NCI-H2227 (cell line): ENCODE data around the gene ZNF143.
"Not testable (repeated sequence)": the region's sequence is repeated elsewhere in the genome, so short reads cannot be mapped to it uniquely, and the experiment has no call there.

Source experiments
- DNase-seq: peaks from one replicate; lab custom pipeline; 2025; ENCODE audit not compliant: unreplicated experiment; lab: John Stamatoyannopoulos, UW

Gene ZNF143

DNA sequence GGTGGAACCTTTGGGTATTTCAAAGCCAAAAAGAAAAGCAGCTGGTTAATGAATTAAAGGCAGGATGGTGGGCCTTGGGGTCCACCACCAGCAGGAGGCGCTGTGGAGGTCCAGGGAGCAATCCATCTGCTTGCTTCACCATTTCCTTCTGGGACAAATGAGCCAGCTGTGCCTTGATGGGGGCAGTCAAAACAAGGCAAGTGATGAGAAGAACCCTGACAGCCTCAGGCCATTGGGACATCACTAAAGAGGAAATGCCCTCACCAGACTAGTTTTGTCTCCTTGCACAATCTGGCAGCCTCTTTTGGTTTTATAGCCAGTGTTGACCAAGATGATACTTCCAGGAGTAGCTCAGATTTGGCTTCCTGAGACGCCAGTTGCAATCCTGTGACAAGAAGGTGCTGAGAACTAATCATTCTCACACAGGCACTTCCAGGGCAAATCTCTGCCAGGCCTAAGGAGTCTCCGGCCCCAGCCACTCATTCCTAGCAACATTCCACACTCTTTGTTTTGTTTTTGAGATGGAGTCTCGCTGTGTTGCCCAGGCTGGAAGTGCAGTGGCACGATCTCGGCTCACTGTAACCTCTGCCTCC is 74.5 kb downstream of the ZNF143 start:
- DNase-seq: peak; percentile 47

DNA sequence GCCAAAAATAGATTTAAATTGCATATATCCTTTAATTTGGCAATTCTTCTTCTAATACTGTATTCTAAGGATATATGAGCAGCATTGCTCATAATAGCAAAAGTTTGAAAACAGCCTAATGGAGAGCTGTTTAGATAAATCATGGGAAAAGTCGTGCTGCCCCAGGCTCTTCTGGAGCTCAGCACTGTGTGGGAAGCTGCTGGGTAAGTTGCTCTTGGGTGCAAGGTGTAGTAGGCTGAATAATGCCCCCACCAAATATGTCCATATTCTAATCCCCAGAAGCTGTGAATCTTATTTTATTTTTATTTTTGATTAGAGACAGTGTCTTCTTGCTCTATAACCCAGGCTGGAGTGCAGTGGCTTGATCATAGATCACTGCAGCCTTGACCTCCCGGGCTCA is 77.7 kb downstream of the ZNF143 start:
- DNase-seq: no peak

DNA sequence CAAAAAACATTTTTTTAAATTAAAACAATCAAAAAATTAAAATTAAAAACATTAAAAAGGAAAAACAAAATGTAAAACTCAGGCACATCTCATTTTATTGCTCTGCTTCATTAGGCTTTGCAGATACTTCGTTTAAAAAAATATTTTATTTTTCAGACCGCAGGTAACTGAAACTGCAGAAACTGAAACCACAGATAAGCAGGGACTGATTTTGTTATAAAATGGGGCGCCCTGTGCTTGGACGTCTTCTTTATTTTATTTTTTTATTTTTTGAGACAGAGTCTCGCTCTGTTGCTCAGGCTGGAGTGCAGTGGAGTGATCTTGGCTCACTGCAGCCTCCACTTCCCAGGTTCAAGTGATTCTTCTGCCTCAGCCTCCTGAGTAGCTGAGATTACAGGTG is 88.4 kb downstream of the ZNF143 start:
- not testable (repeated sequence) for DNase-seq

DNA sequence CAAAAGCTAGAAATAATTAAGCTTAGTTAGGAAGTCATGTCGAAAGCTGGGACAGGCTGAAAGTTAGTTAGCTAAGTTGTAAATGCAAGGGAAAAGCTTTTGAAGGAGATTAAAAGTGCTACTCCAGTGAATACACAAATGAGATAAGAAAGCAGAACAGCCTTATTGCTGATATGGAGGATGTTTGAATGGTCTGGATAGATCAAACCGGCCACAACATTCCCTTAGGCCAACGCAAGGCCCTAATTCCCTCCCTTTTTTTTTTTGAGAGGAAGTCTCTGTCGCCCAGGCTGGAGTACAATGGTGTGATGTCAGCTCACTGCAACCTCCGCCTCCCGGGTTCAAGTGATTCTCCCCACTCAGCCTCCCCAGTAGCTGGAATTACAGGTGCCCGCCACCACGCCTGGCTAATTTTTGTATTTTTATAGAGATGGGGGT is 89.4 kb downstream of the ZNF143 start:
- no peak for DNase-seq

DNA sequence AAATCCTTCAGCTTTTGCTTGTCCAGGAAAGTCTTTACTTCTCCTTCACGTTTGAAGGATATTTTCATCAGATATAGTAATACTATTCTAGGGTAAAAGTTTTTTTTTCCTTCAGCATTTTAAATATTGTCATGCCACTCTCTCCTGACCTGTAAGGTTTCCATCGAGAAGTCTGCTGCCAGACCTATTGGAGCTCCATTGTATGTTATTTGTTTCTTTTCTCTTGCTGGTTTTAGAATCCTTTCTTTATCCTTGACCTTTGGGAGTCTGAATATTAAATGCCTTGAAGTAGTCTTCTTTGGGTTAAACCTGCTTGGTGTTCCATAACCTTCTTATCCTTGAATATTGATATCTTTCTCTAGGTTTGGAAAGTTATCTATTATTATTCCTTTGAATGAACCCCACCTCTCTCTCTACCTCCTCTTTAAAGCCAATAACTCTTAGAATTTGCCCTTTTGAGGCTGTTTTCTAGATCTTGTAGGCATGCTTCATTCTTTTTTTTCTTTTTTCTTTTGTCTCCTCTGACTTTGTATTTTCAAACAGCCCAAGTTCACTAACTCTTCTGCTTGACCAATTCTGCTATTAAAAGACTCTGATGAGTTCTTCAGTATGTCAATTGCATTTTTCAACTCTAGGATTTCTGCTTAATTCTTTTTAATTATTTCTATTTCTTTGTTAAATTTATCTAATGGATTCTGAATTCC is 100.6 kb downstream of the ZNF143 start:
- no peak for DNase-seq

DNA sequence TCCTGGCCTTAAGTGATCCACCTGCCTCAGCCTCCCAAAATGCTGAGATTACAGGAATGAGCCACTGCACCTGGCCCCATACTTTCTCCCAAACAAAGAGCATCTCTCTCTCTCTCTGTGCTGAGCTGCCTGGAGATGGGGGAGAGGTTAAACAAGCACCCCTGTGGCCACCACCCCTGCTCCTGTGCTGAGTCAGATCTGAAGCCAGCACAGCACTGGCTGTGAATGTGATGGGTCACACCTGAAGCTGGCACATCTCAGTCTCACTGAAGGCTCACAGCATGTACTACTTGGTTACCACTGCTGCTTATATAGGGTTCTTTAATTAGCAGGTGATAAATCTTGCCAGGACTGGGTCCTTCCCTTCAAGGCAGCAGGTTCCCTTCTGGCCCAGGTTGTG is 101.9 kb downstream of the ZNF143 start:
- DNase-seq: no peak

DNA sequence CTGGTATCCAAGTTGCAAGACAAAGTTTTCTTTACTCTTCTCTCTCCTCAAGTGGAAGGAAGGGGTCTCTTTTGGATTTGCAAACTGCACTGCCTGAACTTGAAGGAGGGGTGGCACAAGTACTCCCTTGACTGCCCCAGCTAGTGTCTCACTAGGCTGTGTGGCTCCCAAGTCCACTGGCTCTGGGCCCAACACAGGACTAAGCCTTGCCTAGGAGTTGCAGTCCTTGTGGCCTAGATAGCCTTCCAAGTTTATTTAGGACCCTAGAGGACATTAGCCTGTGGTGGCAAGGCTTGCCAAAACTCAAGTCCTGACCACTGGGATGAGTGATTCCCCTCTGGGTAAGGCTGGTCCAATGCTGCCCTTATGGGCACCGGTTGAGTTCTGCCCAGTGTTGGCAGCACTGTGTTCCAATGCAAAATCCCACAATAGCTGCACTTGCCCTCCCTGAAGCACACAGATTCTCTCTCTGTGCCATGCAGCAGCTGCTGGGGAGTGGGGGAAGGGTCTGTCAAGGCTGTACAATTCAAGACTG is 102.5 kb downstream of the ZNF143 start:
- no peak for DNase-seq

DNA sequence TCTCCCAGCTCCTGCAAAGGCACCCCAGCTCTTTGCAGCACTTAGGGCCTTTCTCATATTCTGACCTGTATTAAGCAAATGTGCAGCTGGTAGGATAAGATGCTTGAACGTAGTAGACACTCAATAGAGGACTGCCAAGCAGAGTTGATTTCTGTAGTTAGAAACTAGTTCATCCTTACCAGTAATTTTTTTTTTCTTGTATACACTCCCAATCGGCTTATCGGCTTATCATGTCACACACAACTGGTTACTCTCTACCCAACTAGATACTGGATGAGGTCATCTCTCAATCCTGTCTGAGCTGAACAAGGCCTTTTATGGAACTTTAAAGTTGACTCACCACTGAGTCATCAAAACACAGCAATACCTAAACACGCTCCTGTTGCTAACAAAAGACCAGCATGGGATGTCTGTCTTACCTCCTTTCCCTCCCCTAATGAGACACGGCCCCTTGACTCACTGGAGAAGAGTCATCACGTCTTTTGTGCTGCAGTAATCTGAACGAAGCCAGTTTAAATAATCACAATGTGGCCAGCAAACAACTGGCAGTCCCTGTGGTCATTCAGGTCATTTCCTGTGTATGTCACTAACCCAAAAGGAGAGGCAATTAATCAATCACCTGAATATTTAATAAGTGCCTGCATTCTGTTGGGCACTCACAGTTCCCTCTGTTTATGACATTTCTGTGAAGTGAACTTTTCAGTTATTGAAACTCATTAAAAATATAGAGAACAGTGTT is 105.2 kb downstream of the ZNF143 start:
- DNase-seq: peak; percentile 30

DNA sequence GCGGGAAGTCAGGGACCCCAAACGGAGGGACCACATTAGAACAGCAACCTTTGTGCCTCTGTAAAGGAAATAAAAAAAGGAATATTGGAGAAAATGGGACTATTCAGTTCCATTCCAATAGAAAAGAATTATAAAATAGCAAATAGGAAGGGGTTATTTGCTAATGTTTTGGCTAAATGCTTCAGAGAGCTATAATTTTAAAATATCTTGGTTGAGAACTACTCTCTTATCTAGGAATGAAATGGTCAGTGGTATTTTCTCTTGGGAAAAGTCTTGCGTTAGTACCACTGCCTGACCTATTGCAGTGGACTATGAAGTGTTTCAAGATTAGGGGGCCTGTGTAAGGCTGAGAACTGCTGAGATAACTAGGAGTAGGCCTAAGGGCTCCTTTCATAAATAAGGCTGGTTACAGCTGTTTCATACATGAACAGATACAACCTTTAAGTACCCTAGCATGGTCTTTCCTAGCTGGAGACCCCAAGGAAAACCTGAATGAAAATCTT is 105.8 kb downstream of the ZNF143 start:
- no peak for DNase-seq

DNA sequence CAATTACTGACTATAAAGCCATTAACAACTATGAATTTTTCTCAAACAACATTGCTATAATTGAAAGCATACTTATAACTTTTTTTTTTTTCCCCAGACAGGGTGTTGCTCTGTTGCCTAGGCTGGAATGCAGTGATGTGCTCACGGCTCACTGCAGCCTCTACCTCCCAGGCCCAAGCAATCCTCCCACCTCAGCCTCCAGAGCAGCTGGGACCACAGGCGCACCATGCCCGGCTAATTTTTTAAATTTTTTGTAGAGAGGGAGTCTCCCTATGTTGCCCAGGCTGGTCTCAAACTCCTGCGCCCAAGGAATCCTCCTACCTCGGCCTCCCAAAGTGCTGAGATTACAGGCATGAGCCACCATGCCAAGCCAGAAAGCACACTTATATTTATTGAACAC is 106.6 kb downstream of the ZNF143 start:
- no peak for DNase-seq

DNA sequence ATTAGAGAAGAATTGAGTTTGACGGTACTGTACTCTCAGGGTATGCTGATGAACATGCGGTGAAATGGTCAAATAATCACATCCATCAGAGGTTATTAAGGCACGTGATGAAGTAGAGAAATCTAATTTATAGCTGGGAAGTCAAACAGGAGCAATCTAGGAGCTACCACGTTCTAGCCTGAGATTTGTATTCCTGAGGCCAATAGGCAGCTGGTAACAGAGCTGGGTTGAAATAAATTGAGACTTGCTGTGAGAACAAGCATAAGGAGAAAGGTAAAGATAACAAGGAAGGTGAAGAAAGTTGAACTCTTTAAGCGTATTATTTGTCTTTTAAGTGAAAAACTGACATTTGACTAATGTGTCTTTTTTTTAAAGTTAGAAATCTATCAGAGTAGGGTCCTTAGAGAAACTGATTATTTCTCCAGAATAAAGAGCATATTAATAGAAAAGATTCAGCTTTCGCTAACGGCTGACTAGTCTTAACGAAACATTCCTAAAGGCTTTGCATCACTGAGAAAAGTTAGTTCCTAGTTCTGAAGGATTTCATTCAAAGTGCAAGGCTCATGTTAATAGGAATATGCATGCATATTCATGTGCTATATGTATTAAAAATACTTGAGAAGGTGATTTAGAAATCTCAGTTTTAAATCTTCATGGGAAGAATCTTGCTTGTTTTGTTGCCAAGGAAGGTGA is 107.5 kb downstream of the ZNF143 start:
- DNase-seq: no peak

DNA sequence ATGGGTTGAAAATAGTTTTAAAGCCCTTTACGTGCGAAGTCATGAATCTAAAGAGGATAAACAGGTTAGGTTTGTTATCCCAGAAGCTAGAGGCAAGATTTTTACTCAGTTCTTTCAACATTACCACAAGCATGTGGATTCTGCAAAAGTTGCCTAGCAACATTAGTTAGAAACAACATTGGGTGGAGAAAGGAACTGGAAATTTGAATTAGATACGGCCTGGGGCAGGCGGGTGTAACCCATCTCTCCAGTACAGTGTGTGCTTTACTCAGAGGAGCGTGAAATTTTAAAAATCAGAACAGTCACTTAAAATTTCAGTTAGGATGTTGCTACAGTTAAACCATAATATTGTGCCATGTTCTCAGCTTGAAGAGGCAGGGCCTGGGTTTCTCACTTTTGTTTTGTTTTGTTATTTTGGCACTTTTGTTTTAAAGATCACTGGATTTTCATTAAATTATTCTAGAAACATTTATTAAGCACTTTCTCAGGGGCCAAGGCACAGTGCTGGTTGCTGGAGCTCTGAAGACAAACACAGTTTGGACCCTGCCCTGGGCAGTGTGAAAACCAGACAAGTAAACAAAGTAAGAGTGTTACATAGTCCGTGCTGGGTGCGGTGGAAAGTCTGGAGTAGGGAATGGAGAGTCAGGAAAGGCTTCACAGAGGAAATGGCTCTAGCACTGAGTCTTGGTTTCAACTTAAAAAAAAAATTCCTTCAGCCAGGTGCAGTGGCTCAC is 108.2 kb downstream of the ZNF143 start:
- peak; percentile 14 for DNase-seq

DNA sequence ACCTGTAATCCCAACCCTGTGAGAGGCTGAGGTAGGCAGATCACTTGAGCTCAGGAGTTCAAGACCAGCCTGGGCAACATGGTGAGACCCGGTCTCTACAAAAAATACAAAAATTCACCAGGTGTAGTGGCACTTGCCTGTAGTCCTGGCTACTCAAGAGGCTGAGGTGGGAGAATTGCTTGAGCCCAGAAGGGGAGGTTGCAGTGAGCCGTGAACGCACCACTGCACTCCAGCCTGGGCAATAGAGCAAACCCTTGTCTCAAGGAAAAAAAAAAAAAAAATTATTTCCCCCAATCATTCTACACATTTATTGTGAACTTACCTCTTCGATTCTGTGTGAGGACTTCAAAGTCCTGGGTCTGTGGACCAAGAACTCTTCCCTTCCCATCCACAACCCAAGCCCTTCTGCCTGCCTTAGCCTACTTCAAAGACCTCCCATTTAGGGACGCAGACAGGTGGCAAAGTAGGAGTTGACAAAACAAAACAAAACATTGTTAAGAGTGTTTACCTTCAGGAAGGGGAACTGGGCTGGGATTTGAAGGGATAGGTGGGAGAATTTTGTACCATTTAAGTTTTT is 108.9 kb downstream of the ZNF143 start:
- no peak for DNase-seq

DNA sequence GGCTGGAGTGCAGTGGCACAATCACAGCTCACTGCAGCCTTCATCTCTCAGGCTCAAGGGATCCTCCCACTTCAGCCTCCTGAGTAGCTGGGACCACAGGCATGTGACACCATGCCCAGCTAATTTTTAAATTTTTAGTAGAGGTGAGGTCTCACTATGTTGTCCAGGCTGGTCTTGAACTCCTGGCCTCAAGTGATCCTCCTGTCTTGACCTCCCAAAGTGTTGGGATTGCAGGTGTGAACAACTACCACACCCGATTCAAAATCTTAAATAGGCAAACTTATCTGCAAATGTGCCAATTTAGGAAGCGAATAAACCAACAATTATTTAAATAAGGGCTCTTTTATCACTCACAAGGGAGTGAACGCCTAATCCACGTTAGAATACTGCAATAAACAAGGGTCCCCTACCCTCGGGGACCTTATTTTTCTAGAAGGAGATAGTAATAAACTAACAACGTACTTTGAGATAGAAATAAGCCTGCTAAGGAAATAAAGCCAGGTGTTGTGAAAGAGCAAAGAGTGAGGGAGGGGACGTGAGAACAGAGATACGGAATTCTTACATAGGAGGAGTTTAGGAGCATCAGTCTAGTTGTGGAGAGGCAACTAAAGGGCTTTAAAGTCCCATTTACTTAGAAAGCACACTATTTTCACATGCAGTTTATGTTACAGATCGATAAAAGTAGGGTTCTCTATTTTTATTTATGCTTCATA is 109.7 kb downstream of the ZNF143 start:
- DNase-seq: no peak

DNA sequence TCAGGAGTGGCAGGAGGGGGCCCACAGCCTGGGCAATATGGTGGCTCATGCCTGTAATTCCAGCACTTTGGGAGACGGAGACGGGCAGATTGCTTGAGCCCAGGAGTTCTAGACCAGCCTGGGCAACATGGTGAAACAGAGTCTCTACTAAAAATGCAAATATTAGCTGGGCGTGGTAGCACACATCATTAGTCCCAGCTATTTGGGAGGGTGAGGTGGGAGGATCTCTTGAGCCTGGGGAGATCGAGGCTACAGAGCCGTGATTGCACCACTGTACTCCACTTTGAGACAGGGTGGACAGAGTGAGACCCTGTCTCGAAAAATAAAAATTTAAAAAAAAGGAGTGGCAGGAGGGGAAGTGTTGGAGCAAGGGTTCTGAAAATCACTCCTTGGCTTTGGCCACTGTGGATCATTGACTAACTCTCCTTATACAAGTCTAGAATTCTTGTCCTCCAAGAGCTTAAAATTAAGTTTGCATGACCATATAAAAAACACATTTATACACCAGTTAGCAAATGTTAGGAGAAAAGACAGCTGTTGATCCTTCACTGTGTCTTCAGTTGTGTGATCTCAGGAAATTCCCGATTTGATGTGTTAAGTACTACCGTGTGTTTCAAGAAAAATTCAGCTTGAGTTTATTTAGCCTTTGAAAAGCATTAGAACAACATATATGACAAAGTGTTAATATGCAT is 110.4 kb downstream of the ZNF143 start:
- DNase-seq: no peak

DNA sequence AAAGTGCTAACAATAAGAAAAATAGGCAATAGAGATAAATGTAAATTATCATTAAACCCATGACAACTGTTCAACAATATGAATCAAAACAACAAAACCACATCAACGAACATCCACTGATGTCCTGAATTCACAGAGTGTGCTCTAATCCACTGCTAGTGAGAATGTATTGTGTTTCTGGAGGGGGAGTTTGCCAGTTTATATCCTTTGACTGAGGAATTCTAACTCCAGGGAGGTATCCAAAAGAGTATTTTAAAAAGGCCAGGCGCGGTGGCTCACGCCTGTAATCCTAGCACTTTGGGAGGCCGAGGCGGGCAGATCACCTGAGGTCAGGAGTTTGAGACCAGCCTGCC is 110.9 kb downstream of the ZNF143 start:
- DNase-seq: no peak

DNA sequence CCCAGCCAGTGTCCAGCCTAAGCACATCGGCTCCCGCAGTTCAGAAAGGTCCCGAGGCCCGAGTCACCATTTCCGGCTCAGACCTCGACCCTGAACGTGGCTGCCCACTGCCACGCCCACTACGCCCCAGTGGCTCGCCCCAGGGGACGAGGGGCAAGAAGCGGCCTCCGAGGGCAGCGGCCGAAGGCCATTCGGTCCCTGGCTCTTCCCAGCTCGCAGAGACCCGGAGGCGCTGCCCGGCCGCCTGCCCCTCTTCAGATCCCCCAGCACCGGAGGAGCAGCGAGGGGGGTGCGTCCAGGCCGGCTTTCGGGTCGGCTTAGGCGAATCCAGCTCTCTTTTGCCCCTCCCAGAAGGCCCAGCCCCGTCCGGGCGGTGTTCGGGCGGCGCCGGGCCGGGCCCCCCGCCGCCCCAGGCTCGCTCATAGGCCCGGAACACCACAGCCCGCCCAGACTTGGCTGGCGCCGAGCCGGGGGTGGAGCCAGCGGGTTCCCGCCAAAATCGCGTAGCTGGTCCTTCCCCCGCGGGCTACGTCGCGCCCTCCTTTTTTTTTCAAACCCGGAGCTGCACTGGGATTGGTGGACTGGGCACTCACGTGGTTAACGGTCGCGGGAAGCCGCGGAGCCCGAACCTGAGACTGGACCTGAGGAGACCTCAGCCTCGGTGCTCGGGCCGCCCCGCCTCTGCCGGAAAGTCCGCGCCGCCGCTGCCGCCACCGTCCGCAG is 112.4 kb downstream of the ZNF143 start, which contains the start of gene WEE1:
WEE1 (plus strand) TSS at position 619 of the 723 bp plus-strand sequence. CDS start 264 bp downstream, outside the sequence.
- peak; percentile 99 for DNase-seq
